ENCODE results near the gene F2RL1. TPM values are rescaled to one million over a fixed set of nuclear protein-coding genes. Genes with fewer than 3 reads are reported as not detected.

Gene F2RL1
- polyA plus RNA-seq, 1 donor (not counting 4 experiments of a cell fraction or from before 2014, with no cell fraction given), result 182 TPM

DNA sequence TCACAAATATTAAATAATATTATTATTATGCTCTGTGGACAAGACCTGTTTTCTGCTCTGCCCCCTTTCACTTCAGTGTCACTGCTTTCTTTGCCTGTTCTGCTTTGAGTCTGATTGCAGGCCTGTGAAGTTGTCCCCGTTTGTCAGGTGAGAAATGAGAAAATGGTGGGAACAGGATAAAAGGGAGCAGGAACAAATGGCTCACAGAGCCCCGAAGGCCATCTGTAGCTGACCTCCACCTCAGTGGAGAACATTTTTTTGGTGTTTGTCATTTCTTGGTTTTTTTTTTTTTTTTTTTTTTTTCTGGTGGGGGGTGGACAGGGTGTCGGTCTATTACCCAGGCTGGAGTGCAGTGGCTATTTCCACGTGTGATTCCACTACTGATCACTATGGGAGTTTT is 17.8 kb downstream of the F2RL1 start:
- Histone ChIP-seq H3K36me3 (ENCODE audit: control insufficient read depth in 2 of 2, extremely low read depth in 1 of 2, insufficient read depth in 2 of 2, low read length in 2 of 2) (peaks cover 15 to 29% of the 10 kb centered on the region in 2 experiments), H3K27ac (ENCODE audit: control insufficient read depth, insufficient read depth, low read length) (no peak overlapping the region), H4K20me1 (ENCODE audit: control insufficient read depth, extremely low read depth, insufficient read depth, low read length) (peaks cover 5% of the 10 kb centered on the region), H3K9me3 (ENCODE audit: control insufficient read depth, low read depth, low read length) (no peaks in the 10 kb centered on the region), H3K4me3 (ENCODE audit: control insufficient read depth in 2 of 3, extremely low read depth in 1 of 3, insufficient read depth in 2 of 3, low read depth in 1 of 3, low read length in 3 of 3) (no peak overlapping the region), H3K79me2 (ENCODE audit: control insufficient read depth, insufficient read depth, low read length) (peaks cover 30% of the 10 kb centered on the region), H3K9ac (ENCODE audit: control insufficient read depth, extremely low read depth, insufficient read depth, low read length) (no peak overlapping the region), H2AFZ (ENCODE audit: control insufficient read depth, low read length) (no peak overlapping the region), H3K27me3 (ENCODE audit: control insufficient read depth, extremely low read depth, insufficient read depth, low read length) (no peaks in the 10 kb centered on the region), H3K4me2 (ENCODE audit: control insufficient read depth, extremely low read depth, insufficient read depth, low read depth, low read length) (no peak overlapping the region), H3K4me1 (ENCODE audit: control insufficient read depth, extremely low read depth, insufficient read depth, low read length) (peaks cover 14% of the 10 kb centered on the region), H3K9me1 (ENCODE audit: control insufficient read depth, extremely low read depth, insufficient read depth, low read length) (no peaks in the 10 kb centered on the region)
- dilution Hi-C loops (cut with MboI; ENCODE audit: extremely low pct_ligation_motif_present, low sequenced_read_pairs), result no loop called here
- FAIRE-seq (no peak), DNase-seq (ENCODE audit: low read depth, low spot score) (no peak)
- no peak for TF ChIP-seq EZH2 (IDR thresholded peaks at IDR 0.05; ENCODE audit: low read length)
- TF ChIP-seq, protein P1, sequence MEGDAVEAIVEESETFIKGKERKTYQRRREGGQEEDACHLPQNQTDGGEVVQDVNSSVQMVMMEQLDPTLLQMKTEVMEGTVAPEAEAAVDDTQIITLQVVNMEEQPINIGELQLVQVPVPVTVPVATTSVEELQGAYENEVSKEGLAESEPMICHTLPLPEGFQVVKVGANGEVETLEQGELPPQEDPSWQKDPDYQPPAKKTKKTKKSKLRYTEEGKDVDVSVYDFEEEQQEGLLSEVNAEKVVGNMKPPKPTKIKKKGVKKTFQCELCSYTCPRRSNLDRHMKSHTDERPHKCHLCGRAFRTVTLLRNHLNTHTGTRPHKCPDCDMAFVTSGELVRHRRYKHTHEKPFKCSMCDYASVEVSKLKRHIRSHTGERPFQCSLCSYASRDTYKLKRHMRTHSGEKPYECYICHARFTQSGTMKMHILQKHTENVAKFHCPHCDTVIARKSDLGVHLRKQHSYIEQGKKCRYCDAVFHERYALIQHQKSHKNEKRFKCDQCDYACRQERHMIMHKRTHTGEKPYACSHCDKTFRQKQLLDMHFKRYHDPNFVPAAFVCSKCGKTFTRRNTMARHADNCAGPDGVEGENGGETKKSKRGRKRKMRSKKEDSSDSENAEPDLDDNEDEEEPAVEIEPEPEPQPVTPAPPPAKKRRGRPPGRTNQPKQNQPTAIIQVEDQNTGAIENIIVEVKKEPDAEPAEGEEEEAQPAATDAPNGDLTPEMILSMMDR (optimal IDR thresholded peaks at IDR 0.05 in 1 of 3, IDR thresholded peaks at IDR 0.05 in 1 of 3, conservative IDR thresholded peaks at IDR 0.05 in 1 of 3; ENCODE audit: extremely low read depth in 1 of 3, insufficient read depth in 2 of 3, low read length in 3 of 3), result no peak

DNA sequence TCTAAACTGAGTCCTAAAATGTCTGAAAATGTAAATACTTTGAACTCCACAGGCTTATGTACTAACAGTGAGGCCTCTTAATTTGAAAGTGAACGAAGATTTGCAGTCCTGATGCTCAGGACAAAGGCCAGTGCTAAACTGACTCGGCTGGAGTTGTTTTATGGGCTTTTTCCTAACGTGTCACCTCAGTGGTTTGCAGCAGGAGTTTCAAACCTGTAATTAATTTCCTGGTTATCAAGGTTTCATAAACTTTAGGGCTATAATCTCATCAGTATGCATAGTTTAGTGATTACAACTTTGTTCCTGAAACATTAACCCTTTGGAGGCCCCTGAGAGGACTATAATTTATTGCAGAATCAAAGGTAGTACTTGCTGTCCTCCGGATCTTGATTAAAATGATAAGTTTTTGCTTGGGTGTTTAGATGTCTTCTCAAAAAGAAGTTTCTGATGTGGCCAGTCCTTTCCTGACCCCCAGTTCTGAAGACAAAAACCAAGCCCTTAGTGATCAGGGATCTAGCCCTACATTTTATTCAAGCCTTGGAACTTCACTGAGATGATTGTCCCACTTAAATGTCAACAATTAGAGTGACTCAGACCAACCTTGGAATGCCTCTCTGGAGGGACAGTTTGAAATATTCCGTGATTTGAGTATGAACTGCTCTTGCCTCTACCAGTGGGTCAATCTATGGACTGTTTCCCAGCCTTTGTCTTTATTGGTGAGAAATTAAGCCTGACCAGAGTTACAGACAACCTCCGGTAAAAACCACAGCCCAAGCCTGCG is 19.8 kb downstream of the F2RL1 start:
- no peaks in the 10 kb centered on the region for H3K9me3 ChIP-seq (ENCODE audit: control insufficient read depth, low read depth, low read length)
- H2AFZ ChIP-seq (ENCODE audit: control insufficient read depth, low read length), result no peak overlapping the region
- no peak overlapping the region for H3K9ac ChIP-seq (ENCODE audit: control insufficient read depth, extremely low read depth, insufficient read depth, low read length)
- DNase-seq (ENCODE audit: low read depth, low spot score) (no peak), FAIRE-seq (no peak)
- H3K27me3 ChIP-seq (ENCODE audit: control insufficient read depth, extremely low read depth, insufficient read depth, low read length), result no peaks in the 10 kb centered on the region
- no peak overlapping the region for H3K4me3 ChIP-seq (ENCODE audit: control insufficient read depth in 2 of 3, extremely low read depth in 1 of 3, insufficient read depth in 2 of 3, low read depth in 1 of 3, low read length in 3 of 3)
- H3K4me2 ChIP-seq (ENCODE audit: control insufficient read depth, extremely low read depth, insufficient read depth, low read depth, low read length), result peak overlapping the region; percentile 6
- no peaks in the 10 kb centered on the region for H4K20me1 ChIP-seq (ENCODE audit: control insufficient read depth, extremely low read depth, insufficient read depth, low read length)
- peaks cover 3 to 15% of the 10 kb centered on the region in 2 experiments for H3K36me3 ChIP-seq (ENCODE audit: control insufficient read depth in 2 of 2, extremely low read depth in 1 of 2, insufficient read depth in 2 of 2, low read length in 2 of 2)
- no peak overlapping the region for H3K27ac ChIP-seq (ENCODE audit: control insufficient read depth, insufficient read depth, low read length)
- peaks cover 10% of the 10 kb centered on the region for H3K79me2 ChIP-seq (ENCODE audit: control insufficient read depth, insufficient read depth, low read length)
- H3K4me1 ChIP-seq (ENCODE audit: control insufficient read depth, extremely low read depth, insufficient read depth, low read length), result peaks cover 14% of the 10 kb centered on the region
- TF ChIP-seq, protein P1 (optimal IDR thresholded peaks at IDR 0.05 in 1 of 3, IDR thresholded peaks at IDR 0.05 in 1 of 3, conservative IDR thresholded peaks at IDR 0.05 in 1 of 3; ENCODE audit: extremely low read depth in 1 of 3, insufficient read depth in 2 of 3, low read length in 3 of 3), result no peak
- no peak for TF ChIP-seq EZH2 (IDR thresholded peaks at IDR 0.05; ENCODE audit: low read length)
- H3K9me1 ChIP-seq (ENCODE audit: control insufficient read depth, extremely low read depth, insufficient read depth, low read length), result no peaks in the 10 kb centered on the region
- dilution Hi-C loops (cut with MboI; ENCODE audit: extremely low pct_ligation_motif_present, low sequenced_read_pairs), result no loop called here
